Cardiac muscle cell (in vitro differentiated cells and primary cell): Measurements from ENCODE around the gene MYL6B. TPM values are rescaled to one million over a fixed set of nuclear protein-coding genes. Genes with fewer than 3 reads are reported as not detected.
"Not testable (repeated sequence)": the region's sequence is repeated elsewhere in the genome, so short reads cannot be mapped to it uniquely, and the experiment has no call there.

Experiments
- DNase-seq, 2 donors: peaks; one replicate each; pipeline versions ENCODE4 v3.0.0 to v3.0.0-alpha.2; 2010 to 2017; ENCODE audit warnings: low read depth in 1 of 2, low spot score in 1 of 2
- H3K27ac ChIP-seq: fragments of 200-600 bp; sonication (generic); 2 replicates; pipeline ENCODE4 v1.5.1; 2016
- H3K27me3 ChIP-seq: fragments of 200-600 bp; sonication (generic); 2 replicates; pipeline ENCODE4 v1.6.0; 2016; ENCODE audit warnings: control low read depth
- H3K36me3 ChIP-seq: fragments of 200-600 bp; sonication (generic); 2 replicates; pipeline ENCODE4 v1.5.1; 2016; ENCODE audit warnings: control low read depth
- H3K4me1 ChIP-seq: fragments of 200-600 bp; sonication (generic); 2 replicates; pipeline ENCODE4 v1.8.1; 2017; ENCODE audit warnings: low read depth, mild to moderate bottlenecking, mixed run types
- H3K4me3 ChIP-seq: fragments of 200-600 bp; sonication (generic); 2 replicates; pipeline ENCODE4 v1.5.1; 2016; ENCODE audit warnings: mild to moderate bottlenecking
- H3K9me3 ChIP-seq: fragments of 200-600 bp; sonication (generic); 2 replicates; pipeline ENCODE4 v1.5.1; 2017; ENCODE audit warnings: low read depth, mild to moderate bottlenecking, control low read depth
- CTCF ChIP-seq: IDR thresholded peaks from 2 replicates; pipeline ENCODE4 v1.5.1; 2012; ENCODE audit warnings: low read depth, mild to moderate bottlenecking, low read length
- polyA plus RNA-seq: library from polyadenylated mRNA; unstranded; fragments of >200 nt; fragmentation: Nextera tagmentation; extraction: Ambion mirVana; gene quantifications from 2 replicates; pipeline ENCODE4 v1.2.1, GENCODE V29; 2016
- total RNA-seq: library from RNA; depleted of rRNA; stranded (reverse); fragments of >200 nt; gene quantifications from 2 replicates; pipeline ENCODE4 v1.2.3, GENCODE V29; 2016

The MYL6B gene
- total and polyA plus RNA-seq, 2 experiments from 2014 or later: 142 to 293 TPM

- H3K4me3 ChIP-seq: peak overlapping the region; percentile 93
- TF ChIP-seq CTCF: no peak
- peaks cover 15% of the 10 kb centered on the region for H3K4me1 ChIP-seq
- peak in 1 of 2 donors; percentile 57 for DNase-seq
- H3K36me3 ChIP-seq: peaks cover 26% of the 10 kb centered on the region
- no peaks in the 10 kb centered on the region for H3K27me3 ChIP-seq
- no peak overlapping the region for H3K27ac ChIP-seq
- no peaks in the 10 kb centered on the region for H3K9me3 ChIP-seq
Measured at GRCh38 chr12:56115329-56115728, 37.1 kb upstream of the MYL6B start.

GRCh38 chr12:56116267-56117081 is 35.9 kb upstream of the MYL6B start, which contains the start of gene RPL41:
RPL41 (plus strand) TSS chr12:56116633.
- Histone ChIP-seq H3K27ac (peak within 1 kb of the TSS; percentile 96), H3K4me3 (peak within 1 kb of the TSS; percentile 93), H3K4me1 (peaks cover 16% of the 10 kb centered on the region), H3K36me3 (peaks cover 14% of the 10 kb centered on the region), H3K27me3 (no peaks in the 10 kb centered on the region), H3K9me3 (no peaks in the 10 kb centered on the region)
- peak; percentile 95 to 97 for DNase-seq
- TF ChIP-seq CTCF: no peak

- H3K4me1 ChIP-seq: peaks cover 20% of the 10 kb centered on the region
- peak overlapping the region; percentile 96 for H3K27ac ChIP-seq
Measured at GRCh38 chr12:56117082-56117706, 35.2 kb upstream of the MYL6B start.

GRCh38 chr12:56117778-56118687 is 34.4 kb upstream of the MYL6B start, which contains the start of gene ZC3H10:
ZC3H10 (plus strand) TSS chr12:56118266; CDS start chr12:56120563, 2,297 bp downstream.
- peak; percentile 59 for TF ChIP-seq CTCF
- no peaks in the 10 kb centered on the region for H3K27me3 ChIP-seq

More at GRCh38 chr12:56117082-56117706, 35.2 kb upstream of the MYL6B start:
- not testable (repeated sequence) for DNase-seq, H3K27me3 ChIP-seq, H3K9me3 ChIP-seq, H3K36me3 ChIP-seq
- peak overlapping the region; percentile 93 for H3K4me3 ChIP-seq

GRCh38 chr12:56118688-56119357 is 33.6 kb upstream of the MYL6B start:
- peak overlapping the region; percentile 50 for H3K27ac ChIP-seq
- H3K4me3 ChIP-seq: peak overlapping the region; percentile 93
- TF ChIP-seq CTCF: no peak
- no peaks in the 10 kb centered on the region for H3K27me3 ChIP-seq
- no peaks in the 10 kb centered on the region for H3K9me3 ChIP-seq
- peaks cover 29% of the 10 kb centered on the region for H3K4me1 ChIP-seq
- no peak for DNase-seq
- no peaks in the 10 kb centered on the region for H3K36me3 ChIP-seq

More at GRCh38 chr12:56117778-56118687, 34.4 kb upstream of the MYL6B start, which contains the start of gene ZC3H10:
- peak; percentile 99 for DNase-seq
- no peaks in the 10 kb centered on the region for H3K9me3 ChIP-seq
- peaks cover 28% of the 10 kb centered on the region for H3K4me1 ChIP-seq
- H3K4me3 ChIP-seq: peak within 1 kb of the TSS; percentile 93
- H3K27ac ChIP-seq: peak within 1 kb of the TSS; percentile 96
- H3K36me3 ChIP-seq: peaks cover 3% of the 10 kb centered on the region
